CD4-positive, alpha-beta T cell treated with Interleukin-21 for 1 hour (primary cell): ENCODE measurements around the gene STXBP5.

ENCODE experiments used
- DNase-seq: peaks from one replicate; pipeline ENCODE4 v3.0.0-alpha.2; 2020

The STXBP5 gene

DNA sequence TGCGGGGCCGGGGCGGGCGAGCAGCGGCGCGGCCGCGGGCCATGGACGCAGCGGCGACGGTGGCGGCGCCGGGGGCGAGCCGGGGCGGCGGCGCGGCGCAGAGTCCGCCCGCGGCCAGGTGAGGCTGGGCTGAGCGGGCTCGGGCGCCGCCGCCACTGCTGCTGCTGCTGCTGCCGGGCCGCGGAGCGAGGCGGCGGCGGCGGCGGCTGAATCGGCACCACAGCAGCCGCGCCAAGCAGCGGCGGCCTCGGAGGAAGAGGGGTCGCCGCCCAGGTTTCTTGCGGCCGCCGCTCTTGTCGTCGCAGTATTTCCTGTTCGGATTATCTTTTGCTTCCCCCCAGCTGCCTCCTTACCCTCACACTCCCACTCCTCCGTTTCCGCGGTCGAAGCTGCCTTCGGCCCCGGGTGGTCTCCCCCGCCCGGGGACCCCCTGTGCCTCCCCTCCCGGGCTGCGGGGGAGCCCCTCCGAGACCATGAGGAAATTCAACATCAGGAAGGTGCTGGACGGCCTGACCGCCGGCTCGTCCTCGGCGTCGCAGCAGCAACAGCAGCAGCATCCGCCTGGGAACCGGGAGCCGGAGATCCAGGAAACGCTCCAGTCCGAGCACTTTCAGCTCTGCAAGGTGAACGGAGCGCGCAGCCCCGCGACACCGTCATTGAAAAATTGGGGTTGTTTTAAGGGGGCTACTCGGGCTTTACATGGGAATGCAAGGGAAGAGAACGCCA, at the start of gene STXBP5:
Gene STXBP5 (plus strand): TSS at position 358 of the 726 bp plus-strand sequence. CDS start 116 bp downstream, at position 474.
- DNase-seq = peak; percentile 36

DNA sequence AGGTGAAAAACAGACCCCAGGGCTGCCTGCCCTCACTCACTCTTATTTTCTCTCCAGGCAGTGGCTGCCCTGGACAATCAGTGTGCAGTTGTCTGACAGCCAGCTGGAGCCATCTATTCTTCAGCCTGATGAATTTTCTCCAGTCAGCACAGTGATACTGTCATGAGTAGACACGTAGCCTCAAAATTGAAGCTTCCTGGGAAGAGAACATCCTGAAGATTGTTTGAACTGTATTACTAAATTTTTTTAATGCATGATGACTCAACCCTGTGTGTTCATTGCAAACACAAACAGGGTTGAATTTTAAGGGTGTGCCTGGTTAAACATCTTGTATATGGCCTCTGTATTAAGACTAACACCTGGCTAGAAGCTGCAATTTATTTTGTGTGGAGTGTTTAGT, 49.8 kb upstream of the STXBP5 start:
- DNase-seq = no peak

DNA sequence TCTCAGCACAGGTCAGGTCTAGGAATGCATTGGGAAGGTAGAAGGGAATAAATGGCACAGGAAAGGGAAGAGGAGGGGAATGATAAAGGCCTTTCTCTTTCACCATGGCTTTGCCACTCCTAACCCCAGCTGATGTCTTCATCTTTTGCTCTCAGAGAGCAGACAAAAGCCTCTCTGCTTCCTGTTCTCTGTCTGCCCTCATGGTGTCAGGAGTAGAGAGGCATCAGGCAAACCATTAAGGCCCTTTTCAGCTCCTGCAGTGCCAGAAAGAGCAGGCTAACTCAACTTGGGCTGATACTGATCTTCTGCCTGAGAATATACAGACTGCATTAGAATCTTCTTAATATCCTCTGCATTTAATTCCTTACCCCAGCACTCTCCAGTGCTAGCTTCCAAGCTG, 48.0 kb upstream of the STXBP5 start:
- DNase-seq = no peak

DNA sequence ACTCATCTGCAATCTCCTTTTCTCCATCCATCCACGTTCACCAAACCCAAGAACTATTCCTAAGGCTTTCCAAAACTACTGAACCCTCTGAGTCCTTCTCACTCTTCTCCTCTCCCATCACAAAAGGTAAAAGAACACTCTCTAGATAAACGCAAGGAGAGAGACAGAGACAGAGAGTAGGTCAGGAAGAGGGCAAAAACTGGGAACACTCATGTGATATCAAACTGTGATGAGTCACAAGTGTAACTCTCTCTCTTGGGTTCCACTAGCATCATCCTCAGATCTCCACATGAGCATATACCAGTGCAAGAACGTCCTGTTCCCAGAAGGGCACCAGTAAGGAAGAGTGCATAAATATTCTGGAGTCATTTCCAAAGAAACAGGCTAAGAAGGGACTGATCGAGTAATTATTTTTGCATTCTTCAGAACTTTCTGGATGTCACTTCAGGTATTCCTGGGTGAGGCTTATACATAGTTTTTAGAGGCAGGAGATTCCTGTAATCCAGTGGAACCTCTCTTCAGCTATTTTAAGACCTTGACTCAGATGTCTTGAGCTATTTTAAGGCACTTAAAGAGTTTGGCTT, 47.3 kb upstream of the STXBP5 start:
- no peak for DNase-seq

DNA sequence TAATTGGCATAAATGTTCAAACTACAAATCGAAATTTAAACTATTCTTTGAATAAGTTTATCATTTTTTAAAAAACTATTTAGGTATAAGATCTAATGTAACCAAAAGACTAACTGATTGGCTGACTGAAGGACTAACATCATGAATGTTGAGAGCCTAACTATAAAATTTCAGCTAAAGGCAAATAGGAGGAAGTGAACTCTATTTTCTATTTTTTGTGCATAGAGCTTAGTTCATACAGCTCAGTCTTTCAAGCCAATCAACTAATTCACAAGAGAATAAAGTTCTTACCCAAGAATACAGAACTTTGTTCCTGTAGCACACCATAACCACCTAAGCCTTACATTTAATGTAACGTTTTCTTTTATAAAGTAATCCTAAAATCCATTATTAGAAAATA, 46.3 kb upstream of the STXBP5 start:
- no peak for DNase-seq

DNA sequence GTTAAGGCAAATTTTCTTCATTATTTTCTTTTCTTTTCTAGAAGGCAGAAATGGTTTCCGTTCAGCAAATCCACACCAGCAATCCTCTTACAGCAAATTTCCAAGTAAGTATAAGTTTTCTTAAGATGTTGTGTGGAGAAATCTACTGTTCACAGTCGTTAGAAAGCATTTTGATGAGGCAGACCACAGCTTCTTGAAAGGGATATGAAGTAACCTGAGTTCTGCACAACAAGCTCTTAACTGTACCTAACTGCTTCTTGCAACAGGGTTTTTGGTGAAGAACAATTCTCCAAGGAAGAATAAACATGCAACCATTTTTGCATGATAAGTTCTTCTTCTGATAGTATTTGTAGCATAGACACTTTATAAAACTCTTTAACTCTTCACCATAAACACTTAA, 45.3 kb upstream of the STXBP5 start:
- DNase-seq = no peak

DNA sequence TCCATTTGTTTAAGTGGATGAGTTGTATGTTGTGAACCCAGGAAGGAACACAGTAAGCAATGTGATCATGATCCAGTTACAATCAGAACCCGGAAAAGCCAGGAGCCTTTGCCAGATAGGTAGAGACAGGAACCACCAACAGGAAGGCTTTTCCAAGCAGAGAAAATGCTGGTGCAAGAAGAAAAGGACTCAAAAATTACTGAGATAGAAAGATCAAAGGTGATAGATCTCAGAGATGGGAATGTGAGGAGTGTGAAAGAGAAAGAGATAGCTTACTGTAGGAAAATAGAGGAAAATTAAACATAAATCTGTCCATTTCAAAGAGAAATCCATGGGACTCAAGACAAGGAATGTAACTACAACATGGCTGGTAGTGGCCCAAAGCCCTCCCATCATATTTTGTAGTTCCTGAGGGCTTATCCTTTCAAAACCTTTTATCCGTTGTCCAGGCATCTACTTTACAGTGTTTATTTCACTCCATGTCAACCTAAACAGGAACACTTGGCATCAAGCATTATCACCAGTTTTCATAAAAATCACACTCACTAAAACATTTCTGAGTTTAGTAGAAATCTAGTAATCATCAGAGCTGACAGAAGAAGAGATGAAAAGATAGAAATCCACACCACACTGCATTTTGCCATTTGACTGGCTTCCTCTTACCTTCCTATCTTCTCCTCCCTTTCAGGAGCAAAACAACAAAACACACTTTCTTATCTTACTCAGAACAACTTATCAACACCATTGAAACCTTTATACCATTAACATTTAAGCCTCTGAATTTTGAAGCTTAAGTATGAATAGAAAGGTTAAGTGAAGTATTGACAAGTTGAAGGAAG, 44.5 kb upstream of the STXBP5 start:
- no peak for DNase-seq

DNA sequence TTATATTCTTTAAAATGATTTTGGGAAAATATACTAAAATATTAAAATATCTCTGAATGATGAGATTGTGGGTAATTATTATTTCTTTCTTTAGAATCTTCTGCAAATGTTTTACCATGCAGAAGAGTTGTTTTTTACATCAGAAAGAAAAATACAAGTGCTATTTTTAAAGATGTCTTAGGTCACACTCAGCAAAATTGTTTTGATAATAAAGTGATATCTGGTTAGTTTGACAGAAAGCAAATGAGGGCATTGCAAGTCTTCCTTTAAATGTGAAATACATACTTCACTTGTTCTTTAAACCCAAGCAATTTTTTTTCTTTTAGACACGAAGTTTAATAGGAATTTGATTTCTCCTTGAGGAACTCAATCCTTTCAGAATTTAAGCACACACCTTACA, 43.6 kb upstream of the STXBP5 start:
- no peak for DNase-seq

DNA sequence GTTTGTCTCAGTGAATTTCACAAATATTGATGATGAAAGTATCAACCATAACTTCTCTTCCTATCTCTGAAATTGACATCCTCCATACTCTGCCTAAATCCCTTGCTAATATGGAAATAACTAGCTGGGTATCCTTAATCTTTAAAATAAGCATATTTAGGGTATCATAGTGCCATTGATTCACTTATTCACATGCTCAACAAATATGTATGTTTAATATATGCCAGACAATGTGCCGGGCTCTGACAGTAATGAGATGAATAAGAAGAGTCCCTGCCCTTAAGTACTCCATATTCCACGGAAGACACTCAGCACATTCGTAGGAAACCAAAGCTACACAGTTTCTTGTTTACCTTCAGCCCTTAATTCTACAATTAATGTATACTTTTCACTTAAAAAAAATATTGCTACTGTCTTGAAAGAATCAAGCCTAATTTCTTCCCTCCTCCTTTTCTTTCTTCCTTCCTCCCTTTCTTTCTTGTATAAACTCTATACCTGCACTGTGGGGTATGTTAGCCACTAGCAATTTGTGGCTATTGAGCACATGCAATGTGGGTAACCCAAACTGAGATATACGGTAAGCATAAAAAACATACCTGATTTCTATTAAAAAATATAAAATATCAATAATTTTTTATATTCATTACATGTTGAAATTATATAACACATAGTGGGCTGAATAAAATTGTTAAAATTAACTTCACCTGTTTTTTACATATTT, 42.8 kb upstream of the STXBP5 start:
- no peak for DNase-seq

DNA sequence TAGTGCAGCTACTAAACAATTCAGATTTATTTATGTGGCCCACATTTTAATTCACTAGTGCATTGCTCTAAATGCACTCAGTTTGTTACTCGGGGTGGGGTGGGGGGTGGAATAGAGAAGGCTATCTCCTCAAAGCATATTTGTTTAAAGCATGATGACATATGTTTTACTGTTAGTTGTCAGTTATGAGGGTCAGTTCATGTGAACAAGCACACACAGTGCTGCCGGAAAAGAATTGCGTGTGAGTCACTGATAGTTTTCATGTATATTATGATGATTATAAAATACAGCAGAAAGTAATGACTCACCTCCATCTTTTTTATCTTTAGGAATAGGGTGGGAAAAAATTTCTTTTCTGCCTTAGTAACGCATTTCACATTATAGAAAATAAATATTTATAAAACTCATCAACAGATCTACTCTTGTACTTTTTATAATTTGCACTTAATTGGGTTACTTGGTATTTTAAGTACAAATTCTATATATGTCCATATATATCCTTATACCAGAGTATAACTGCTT, 42.2 kb upstream of the STXBP5 start:
- DNase-seq = no peak

DNA sequence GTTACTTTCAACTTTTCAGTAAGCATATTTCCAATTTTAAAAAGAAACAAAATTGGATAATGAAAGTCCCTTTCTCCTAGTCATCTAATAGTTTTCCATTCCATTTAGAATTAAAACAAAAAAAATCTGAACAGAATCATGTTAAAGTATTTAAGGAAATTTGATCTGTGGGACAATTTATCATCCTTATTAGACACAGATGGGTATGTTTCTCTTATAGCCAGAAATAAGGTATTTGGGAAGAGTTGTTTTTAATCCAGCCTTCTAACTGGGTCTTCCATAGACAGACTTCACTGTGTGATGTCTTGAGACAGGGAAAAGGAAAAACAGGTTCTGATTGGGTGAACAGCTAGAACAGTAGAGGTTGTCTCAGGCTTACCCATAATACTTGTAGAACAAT, 39.5 kb upstream of the STXBP5 start:
- DNase-seq = no peak

DNA sequence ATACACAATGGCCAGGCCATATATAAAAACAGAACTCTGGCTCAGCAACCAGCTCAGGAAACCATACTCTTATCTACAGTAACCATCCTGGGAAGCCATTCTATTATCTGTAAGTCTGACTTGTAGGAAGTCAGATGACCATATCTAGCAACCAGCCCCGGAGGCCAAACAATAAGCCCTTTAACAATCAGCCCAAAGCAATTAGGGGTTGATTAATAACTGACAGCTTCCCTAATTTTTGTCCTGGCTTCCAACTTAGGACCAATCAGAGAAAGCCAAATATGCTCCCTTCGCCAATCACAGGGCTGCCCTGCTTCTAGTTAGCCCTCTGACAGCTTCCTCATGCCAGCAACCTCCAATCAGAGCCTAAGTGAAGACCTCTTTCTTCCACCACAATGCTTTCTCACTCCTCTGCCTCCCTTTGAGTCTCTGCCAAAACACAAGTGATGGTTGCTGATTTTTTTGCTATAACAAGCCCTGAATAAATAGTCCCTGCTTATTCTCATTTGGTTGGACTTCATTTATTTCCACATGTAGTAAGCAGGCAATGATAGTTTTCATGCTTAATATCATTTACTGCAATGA, 37.8 kb upstream of the STXBP5 start:
- DNase-seq = no peak

DNA sequence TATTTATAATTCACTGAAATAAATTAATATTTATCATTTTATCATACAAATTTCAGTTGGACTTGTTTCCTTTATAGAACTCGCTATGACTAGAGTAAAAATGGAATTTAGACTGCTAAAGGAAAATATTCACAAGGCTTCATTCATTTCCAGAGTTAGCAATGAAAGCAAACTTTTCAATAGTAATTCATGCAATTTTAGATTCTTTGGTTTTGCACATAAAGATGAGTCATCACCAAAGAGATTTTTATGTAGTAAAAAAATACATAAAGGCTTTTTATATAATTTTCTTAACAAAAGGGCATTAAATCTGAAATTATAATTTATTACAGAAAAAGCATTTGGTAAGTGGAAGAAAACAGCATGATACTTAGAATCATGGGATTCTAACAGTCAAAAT, 37.2 kb upstream of the STXBP5 start:
- no peak for DNase-seq

DNA sequence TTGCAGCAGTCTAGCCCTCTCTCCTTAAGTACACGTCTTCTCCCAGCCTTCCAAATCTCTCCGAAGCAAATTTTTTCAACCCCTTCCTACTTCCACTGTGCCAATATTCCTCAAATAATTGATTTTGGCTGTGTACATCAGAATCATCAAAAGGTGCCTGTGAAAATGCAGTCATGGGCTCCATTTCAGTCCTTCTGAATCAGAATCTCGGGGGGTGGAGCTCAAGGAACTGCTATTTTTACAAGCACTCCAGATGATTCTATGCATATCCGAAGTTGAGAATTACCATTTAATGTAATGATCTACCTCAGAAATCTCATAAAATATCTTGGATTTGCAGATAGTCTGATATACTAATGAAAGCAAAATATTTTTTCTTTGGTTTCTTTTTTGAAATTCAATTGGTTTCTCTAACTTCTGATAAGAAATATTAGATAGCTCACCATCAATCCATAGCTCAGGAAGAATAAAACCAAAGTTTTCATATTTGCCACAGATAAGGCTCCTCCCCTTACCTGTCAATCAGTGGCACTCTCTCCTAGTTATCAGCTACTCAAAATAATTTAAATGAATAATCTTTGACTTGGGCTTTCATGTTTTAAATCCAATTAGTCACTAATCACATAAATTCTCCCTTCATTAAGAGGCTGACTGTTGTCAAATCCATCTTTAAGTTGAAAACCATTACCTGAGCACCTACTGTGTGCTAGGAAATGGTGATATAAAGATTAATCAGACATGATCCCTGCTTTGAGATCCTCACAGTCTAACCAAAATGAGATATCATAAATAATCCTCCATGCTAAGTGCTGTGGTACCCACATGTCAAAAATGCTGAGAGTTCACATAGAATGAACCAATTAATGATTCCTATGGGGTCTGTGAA, 36.4 kb upstream of the STXBP5 start:
- no peak for DNase-seq

DNA sequence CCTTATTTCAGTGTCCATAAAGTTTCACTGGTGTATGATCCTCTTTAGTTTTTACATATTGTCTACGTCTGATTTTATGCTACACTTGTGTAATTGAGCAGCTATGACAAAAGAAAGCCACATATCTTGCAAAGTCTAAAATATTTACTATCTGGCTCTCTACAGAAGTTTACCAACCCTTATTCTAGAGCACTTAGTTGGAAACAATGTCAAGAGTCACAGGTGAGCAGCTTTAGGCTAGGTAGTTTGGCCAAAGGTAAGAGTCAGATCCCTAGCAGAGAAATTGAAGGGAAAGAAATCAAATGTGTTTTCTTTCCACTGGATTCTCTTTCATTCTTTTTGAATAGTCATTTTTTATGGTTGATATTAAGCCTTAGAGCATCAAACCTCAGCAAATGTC, 34.7 kb upstream of the STXBP5 start:
- DNase-seq = no peak

DNA sequence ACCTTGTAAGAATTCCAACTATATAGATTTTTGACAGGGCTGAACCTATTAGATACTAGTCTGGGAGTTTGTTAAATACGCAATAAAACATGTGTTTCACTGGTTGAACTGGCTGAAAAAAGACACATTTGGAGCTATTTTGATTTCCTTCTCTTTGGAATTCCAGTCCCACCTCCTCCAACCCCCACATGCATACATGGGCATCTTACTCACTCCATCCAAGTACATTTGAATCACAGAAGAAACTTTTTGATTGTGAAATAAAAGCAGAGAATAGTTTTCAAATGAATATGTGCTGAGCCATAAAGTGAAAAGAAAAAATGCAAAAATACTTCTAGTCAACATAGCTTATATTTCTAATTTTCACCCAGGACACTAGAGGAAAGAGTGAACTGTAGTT, 33.9 kb upstream of the STXBP5 start:
- DNase-seq = no peak

DNA sequence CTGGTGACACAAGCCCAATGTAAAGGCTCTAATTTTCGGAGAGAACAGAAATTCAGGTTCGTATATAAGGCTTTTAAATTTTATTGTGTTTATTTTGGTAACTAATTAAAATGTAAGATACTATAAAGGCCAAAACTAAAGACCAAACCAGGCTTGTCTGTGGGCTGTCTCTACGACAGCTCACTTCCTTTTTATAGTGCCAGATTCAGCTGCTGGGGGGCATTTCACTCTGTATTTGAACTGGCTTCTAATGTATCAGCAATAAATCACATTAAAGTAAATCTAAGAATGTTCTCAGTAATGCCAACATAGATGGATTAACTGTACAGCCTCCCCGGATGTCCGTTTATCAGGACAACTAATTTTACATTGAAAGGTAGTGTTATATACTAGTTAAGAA, 31.1 kb upstream of the STXBP5 start:
- DNase-seq = no peak

DNA sequence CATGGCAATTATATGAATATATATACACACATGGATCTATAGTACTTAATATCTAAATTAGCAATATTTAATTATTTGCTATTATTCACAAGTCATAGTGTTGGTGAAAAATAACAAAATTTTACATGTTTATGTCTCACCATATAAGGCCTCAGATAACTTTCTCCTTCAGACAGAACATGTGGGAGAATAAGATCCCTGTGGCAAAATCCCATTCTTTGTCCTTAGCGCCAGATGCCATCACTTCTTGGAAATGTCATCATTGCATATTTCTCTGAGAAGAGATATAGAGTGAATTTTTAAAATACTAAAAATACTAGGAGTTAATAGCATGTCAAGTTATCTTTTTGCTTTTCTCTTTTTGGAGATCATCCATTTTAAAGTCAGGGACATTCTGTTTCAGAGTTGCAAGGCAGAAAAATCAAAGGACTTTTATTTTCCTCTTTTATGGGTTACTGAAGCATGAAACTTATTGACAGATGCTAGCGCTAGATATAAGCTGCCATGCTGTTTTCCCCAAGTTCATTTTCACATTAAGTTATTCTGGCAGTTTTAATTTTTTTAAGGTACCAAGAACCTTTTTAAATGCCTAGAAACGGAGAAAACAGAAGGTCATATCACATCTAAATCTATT, 30.4 kb upstream of the STXBP5 start:
- no peak for DNase-seq

DNA sequence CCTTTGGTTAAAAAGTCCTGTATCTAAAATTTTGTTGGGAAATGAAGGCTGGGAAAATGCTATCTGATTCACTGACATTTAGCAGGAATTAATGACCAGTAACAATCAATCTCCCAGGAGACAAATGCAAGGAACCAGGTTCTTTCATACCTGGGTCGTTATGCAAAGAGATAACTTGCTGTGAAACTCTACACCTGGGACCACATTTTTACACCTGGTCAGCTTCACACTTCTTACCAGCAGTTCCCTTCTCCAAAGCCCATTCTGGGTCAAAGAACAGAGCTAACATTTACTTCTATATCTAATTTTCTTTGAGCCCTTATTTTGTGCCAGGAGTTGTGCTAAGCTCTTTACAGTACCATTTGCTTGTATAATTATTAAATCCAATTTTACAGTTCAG, 27.4 kb upstream of the STXBP5 start:
- no peak for DNase-seq

DNA sequence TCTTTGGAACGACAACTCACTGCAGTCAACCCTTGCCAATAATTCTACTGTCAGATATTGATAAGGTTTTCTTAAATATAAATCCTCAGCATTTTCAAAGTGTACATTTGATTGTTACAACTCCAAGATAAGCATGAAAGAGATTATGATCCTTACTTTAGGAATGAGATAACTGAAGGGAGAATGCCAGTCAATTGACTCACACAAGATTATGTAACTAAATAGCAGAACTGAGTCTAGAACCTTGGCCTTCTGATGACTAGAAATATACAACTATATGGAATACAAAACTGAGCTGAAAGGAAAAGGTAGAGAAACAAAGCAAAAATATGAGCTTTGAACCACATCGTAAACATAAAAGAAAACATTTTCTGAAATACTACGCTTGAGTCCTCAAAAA, 26.9 kb upstream of the STXBP5 start:
- DNase-seq = no peak

DNA sequence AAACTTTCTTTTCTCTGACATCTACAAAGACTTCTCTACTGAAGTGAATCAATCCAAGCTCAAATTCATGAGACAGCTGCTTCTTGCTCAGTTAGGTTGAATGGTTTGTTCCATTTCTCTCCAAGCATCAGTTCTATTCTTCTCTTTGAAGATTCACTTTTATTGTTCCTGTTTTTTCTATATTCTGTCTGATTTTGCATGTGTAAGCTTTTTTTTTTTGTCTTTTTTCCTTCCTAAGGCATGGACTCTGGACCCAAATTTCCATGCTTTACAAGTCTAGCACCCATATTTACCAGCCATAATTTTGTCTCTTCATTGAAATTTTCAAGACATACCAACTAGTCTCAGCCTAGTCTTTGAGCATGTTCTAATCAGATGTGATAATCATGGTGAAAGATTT, 25.9 kb upstream of the STXBP5 start:
- DNase-seq = no peak
